HCT116 (cell line): ENCODE results near the gene TRAK1.

ENCODE experiments used
- EGR1 ChIP-seq: IDR thresholded peaks from 2 replicates; pipeline ENCODE4 v1.6.1; 2012; ENCODE audit warnings: low read depth
- EZH2 ChIP-seq: fragments of 200-600 bp; sonication (generic); IDR thresholded peaks from 2 replicates; pipeline ENCODE4 v1.6.1; 2017; ENCODE audit warnings: antibody characterized with exemption, mixed run types
- EZH2phosphoT487 ChIP-seq: fragments of 200-600 bp; IDR thresholded peaks from 2 replicates; pipeline ENCODE4 v1.6.1; 2018; ENCODE audit warnings: antibody characterized with exemption, borderline replicate concordance
- FOSL1 ChIP-seq: IDR thresholded peaks from 2 replicates; pipeline ENCODE4 v1.6.1; 2012; ENCODE audit warnings: low read depth
- POLR2A ChIP-seq: IDR thresholded peaks from 2 replicates; pipeline ENCODE4 v1.7.0; 2011; ENCODE audit warnings: borderline replicate concordance; ENCODE audit not compliant: insufficient read depth, insufficient read length; ENCODE audit errors: extremely low read depth
- POLR2AphosphoS5 ChIP-seq: IDR thresholded peaks from 2 replicates; pipeline ENCODE4 v1.6.1; 2011; ENCODE audit warnings: mild to moderate bottlenecking, low read depth, low read length, moderate library complexity
- SIN3A ChIP-seq: IDR thresholded peaks from 2 replicates; pipeline ENCODE4 v1.6.1; 2012; ENCODE audit warnings: low read depth
- SP1 ChIP-seq: IDR thresholded peaks from 2 replicates; pipeline ENCODE4 v1.6.1; 2012; ENCODE audit warnings: low read depth
- YY1 ChIP-seq: IDR thresholded peaks from 2 replicates; pipeline ENCODE4 v1.6.1; 2011; ENCODE audit warnings: low read length, low read depth, moderate library complexity, mild to moderate bottlenecking; ENCODE audit not compliant: insufficient replicate concordance; ENCODE audit errors: extremely low read depth
- ZFX ChIP-seq: fragments of 450-650 bp; IDR thresholded peaks from 2 replicates; pipeline ENCODE4 v1.6.1; 2017
- TF ChIP-seq, protein P1 (sequence below), 3 experiments: fragments of 200-600 bp in 1 of 3; sonication (generic) in 1 of 3; IDR thresholded peaks in 2 of 3; conservative IDR thresholded peaks in 1 of 3; 2 replicates each; pipeline ENCODE4 v1.5.1; 2012 to 2017; ENCODE audit warnings: low read depth in 2 of 3, low read length in 2 of 3, antibody characterized with exemption in 1 of 3, borderline replicate concordance in 1 of 3, control low read depth in 1 of 3, mild to moderate bottlenecking in 1 of 3, mixed read lengths in 1 of 3, mixed run types in 1 of 3, moderate library complexity in 1 of 3; ENCODE audit not compliant: insufficient read depth in 1 of 3
- TF ChIP-seq, protein P2 (sequence below): IDR thresholded peaks from 2 replicates; pipeline ENCODE4 v1.6.1; 2012
- TF ChIP-seq, protein P3 (sequence below): IDR thresholded peaks from 2 replicates; pipeline ENCODE4 v1.6.1; 2012

DNA sequence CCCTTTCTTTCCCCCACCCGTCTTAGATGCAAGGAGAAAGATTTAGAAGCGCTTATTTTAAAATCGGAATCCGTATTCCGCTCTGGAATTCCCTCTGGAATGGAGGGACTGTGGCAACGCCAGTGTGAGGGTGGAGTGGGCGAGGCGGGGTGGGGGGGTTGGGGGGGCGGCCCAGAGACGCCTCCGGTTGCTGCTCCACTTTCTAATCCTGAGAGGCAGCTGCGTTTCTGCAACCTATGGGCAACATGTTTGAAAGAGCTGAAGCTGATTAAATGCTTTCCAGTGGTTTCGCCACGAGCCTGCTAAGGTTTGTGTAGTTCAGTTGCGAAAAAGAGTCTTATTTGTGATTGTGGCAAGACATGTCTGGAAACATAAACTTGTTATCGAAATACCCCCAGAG is 174.9 kb downstream of the TRAK1 start, which contains the start of gene CCK:
- TF ChIP-seq, protein P1, sequence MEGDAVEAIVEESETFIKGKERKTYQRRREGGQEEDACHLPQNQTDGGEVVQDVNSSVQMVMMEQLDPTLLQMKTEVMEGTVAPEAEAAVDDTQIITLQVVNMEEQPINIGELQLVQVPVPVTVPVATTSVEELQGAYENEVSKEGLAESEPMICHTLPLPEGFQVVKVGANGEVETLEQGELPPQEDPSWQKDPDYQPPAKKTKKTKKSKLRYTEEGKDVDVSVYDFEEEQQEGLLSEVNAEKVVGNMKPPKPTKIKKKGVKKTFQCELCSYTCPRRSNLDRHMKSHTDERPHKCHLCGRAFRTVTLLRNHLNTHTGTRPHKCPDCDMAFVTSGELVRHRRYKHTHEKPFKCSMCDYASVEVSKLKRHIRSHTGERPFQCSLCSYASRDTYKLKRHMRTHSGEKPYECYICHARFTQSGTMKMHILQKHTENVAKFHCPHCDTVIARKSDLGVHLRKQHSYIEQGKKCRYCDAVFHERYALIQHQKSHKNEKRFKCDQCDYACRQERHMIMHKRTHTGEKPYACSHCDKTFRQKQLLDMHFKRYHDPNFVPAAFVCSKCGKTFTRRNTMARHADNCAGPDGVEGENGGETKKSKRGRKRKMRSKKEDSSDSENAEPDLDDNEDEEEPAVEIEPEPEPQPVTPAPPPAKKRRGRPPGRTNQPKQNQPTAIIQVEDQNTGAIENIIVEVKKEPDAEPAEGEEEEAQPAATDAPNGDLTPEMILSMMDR (IDR thresholded peaks at IDR 0.05 in 2 of 3, conservative IDR thresholded peaks at IDR 0.05 in 1 of 3; ENCODE audit: borderline replicate concordance in 1 of 3, insufficient read depth in 1 of 3, low read depth in 2 of 3, low read length in 2 of 3): no peak
- TF ChIP-seq, protein P2, sequence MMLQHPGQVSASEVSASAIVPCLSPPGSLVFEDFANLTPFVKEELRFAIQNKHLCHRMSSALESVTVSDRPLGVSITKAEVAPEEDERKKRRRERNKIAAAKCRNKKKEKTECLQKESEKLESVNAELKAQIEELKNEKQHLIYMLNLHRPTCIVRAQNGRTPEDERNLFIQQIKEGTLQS: no peak
- TF ChIP-seq POLR2A: no peak
- no peak for TF ChIP-seq ZFX
- TF ChIP-seq, protein P3, sequence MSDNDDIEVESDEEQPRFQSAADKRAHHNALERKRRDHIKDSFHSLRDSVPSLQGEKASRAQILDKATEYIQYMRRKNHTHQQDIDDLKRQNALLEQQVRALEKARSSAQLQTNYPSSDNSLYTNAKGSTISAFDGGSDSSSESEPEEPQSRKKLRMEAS: no peak
- no peak for TF ChIP-seq POLR2AphosphoS5
- no peak for TF ChIP-seq EGR1
- TF ChIP-seq EZH2: no peak
- no peak for TF ChIP-seq SP1
- TF ChIP-seq YY1: no peak
- TF ChIP-seq EZH2phosphoT487: no peak
- TF ChIP-seq SIN3A: no peak
- no peak for TF ChIP-seq FOSL1
